Amniotic epithelial cell (primary cell): ENCODE results near the gene KLF1.
"Not testable (repeated sequence)": the region's sequence is repeated elsewhere in the genome, so short reads cannot be mapped to it uniquely, and the experiment has no call there.

Experiments
- DNase-seq: peaks from one replicate; pipeline ENCODE4 v3.0.0-alpha.2; 2010; ENCODE audit warnings: low read depth

Gene KLF1

DNA sequence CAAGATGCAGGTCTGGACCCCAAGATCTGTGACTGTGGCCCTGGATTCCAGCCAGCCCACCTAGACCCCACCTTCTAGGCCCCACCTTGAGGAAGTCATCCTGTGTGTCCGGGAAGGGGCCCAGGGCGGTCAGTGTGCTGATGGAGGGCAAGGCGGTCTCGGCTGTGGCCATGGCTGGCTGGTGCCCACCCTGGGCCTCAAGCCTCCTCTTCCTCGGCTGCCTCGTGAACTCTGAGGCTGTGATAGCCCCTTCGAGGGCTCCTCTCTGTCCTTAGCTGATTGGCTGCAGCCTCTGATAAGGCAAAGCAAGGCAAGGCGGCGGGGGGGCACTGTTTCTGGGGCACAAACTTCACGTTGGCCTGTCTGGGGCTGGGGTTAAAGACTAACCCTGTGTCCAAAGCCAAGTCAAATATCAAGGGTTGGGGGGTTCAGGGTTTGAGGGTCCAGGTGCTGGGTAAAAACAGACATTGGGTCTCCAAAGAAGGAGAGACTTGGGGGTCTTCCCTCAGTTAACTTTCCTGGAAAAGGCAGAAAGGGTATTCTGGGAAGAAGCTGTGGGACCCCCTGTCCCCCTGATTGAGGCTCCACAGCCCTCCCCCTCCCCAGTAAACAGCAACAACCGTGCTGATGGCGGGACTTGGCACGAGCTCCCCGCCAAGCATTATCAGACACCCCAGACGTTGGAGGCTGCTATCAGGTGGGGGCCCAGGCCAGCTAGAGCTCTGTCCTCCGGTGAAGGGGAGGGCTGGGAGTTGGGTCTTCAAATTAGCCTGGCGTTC lies at the start of gene KLF1:
Gene KLF1 (minus strand): TSS at position 233 of the 779 bp plus-strand sequence. CDS start 61 bp downstream, at position 172.
- no peak for DNase-seq

DNA sequence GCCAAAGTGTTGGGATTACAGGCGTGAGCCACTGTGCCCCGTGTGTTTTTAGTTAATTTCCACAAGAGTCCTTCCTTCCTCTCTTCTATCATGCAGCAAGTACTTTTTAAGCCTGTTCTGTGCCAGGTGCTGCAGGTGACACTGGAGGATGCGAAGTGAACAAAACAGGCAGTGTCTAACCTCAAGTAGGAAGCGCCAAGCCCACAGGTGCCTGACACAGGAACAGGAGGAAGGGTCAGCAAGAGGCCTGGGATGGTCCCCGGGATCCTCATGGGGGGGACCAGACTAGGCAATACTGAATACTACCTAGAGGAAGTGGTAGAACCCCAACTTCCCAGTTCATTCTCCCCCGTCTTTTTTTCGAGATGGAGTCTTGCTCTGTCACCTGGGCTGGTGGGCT lies 49.6 kb upstream of the KLF1 start:
- no peak for DNase-seq

DNA sequence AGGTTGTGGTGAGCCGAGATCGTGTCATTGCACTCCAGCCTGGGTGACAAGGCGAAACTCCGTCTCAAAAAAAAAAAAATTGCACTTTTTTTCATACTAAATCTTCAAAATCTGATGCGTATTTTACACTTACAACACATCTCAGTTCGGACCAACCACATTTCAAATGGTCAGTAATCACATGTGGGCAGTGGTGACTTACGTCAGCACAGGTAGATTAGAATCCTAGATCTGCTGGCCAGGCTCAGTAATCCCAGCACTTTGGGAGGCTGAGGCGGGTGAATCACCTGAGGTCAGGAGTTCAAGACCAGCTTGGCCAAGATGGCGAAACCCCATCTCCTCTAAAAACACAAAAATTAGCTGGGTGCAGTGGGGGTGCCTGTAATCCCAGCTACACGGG lies 48.1 kb upstream of the KLF1 start:
- DNase-seq, result no peak

- DNase-seq, result peak; percentile 85
Measured at GRCh38 chr19:12933287-12934072, 46.5 kb upstream of the KLF1 start, which contains the start of gene FARSA. Gene FARSA (minus strand): TSS chr19:12933711. CDS start chr19:12933696, 15 bp downstream.

DNA sequence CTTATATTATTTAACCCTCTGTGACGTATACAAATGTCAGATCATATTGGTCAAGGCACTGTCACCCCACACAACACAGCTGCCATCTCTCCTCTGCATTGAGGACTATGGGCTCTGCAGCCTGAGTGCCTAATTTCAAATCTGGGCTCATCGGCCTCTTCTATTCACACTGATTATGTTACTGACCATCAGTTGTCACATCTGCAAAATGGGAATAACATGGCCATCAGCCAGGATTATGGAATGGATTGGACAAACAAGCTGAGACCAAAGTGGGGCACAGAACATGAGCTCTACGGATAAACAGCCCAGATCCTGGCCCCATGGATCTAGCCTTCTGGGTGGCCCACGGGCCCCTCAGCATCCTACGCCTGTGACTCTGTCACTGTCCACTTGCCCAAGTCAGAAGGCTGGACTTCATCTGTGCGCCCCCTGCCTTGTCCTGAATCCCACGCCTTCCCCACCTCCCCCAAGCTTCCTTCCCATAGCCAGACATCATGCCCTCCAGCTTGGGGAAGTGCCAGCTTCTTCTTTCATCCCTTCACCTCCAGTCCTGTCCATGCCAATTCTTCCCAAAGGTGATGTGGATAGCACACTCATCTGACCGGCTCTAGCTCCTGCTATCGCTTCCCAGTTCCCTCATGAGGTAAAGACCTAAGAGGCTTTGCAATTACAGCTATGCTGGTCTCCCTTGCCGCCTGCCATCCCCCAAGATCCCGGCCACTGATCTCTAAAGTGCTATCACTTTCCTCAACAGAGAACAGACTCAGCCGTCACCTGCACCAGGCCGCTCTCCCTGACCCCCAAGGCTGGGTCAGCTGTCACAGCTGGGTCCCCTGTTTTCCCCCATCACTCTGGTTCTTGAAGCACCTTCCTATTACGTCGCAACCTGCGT lies 45.6 kb upstream of the KLF1 start:
- DNase-seq, result no peak

GRCh38 chr19:12930002-12930645 lies 43.1 kb upstream of the KLF1 start:
- DNase-seq, result no peak

GRCh38 chr19:12924621-12925310 lies 37.8 kb upstream of the KLF1 start:
- no peak for DNase-seq

- no peak for DNase-seq
Measured at GRCh38 chr19:12922959-12923358, 36.0 kb upstream of the KLF1 start.

DNA sequence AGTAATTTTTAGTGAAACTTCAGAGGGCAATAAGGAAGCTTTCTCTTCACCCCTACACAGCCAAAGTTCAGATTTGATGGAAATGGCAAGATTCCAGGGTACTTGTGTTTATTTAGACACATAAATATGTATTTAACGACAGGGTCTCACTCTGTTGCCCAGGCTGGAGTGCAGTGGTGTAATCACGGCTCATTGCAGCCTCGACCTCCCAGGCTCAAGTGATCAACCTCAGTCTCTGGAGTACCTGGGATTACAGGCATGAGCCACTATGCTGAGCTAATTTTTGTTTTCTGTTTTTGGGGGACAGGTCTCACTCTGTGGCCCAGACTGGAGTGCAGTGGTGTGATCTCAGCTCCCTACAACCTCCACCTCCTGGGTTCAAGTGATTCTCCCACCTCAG lies 34.0 kb upstream of the KLF1 start:
- no peak for DNase-seq

DNA sequence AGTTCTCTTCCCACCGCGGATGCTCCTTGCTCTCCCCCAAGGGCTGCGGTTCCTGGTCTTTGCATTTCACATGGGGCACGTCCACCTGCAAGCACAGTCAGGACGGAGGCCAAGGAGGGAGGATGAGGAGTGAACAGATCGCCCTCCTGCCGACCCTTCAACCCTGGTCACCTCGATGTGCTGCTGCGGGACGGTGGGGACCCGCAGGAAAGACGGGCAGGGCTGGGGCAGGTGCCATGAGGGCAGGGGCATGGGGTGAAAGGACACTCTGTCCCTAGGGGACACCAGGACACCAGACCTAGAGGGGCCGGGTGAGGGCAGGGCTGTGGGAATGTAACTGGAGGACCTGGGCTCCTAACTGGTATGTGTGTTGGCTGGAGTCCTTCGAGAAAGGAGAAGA lies 31.3 kb upstream of the KLF1 start:
- no peak for DNase-seq

- not testable (repeated sequence) for DNase-seq
Measured at GRCh38 chr19:12915860-12916259, 28.9 kb upstream of the KLF1 start.

DNA sequence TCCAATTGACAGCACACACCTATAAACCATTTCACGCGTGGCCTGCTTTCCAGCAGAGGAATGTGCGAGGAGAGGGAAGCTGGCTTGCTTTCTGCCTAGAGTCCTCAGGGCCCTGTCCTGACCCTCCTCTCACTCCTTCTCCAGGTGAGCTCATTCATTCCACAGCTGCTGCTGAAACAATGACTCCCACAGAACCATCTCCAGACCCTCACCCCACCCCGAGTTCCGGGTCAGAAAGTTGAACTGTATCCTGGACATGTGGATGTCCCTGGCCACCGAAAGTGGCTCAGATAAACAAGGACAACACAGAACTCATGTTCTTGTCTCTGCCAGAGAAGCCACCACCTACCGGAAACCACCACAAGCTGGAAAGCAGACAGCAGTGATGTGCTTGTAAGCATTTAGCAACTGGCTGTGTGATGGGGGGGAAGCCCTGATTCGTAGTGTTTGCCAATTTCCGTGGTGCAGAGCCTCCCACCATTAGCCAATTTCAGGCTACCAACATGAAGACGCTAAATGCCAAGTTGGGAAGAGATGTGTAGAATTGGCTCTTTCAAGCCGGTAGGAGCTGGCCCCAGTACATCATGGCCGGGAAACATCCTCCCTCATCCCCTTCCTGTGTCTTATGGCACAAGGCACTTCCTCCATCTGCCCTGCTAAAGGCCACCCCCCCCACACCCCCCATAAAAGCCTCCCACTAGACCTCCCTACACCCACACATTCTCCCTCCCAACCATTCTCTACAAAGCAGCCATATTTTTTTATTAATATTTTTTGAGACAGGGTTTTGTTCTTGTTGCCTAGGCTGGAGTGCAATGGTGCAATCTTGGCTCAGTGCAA lies 27.1 kb upstream of the KLF1 start:
- no peak for DNase-seq

DNA sequence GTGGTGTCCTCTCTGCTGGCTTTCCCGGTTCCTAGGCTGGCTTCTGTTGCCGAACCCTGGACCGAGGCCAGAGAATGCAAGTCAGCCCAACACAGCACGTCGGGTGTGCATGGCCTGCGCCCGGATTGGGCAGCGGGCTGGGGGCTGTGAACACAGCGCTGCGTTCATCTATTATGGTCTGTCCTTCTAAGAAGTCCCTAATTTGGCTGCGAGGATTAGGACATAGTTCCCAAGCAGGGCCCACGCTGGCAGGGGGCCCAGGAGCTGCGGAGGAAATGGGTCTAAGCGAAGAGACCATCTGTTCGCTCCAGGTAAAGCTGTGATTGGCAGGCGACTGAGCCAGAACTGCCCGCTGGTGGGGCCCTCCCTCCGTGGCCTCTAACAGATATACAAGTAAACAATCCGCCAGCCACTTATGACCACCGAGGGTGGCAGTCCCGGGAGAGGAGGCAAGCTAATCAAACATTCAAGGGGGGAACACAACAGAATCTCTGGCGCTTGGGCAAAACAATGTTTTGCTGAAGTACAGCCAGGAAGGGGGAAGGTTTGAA lies 26.1 kb upstream of the KLF1 start:
- DNase-seq, result peak; percentile 39

- no peak for DNase-seq
Measured at GRCh38 chr19:12912571-12912970, 25.6 kb upstream of the KLF1 start.

DNA sequence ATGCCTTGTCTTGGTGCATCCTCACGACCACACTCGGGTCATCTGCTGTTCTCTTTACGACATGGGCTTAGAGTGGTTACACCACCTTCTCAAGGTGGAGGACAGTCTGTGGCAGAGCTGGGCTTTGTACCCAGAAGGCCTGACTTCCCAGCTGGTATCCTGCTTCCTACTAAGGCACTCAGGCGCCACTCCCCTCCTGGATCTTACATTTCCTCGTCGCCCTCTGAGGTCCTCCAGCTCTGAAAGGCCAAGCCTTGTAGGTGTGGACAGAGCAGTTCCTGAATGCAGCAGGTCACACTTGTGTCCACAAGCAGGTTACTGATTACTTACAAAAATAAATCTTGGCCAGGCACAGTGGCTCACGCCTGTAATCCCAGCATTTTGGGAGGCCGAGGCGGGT lies 20.2 kb upstream of the KLF1 start:
- DNase-seq, result no peak

DNA sequence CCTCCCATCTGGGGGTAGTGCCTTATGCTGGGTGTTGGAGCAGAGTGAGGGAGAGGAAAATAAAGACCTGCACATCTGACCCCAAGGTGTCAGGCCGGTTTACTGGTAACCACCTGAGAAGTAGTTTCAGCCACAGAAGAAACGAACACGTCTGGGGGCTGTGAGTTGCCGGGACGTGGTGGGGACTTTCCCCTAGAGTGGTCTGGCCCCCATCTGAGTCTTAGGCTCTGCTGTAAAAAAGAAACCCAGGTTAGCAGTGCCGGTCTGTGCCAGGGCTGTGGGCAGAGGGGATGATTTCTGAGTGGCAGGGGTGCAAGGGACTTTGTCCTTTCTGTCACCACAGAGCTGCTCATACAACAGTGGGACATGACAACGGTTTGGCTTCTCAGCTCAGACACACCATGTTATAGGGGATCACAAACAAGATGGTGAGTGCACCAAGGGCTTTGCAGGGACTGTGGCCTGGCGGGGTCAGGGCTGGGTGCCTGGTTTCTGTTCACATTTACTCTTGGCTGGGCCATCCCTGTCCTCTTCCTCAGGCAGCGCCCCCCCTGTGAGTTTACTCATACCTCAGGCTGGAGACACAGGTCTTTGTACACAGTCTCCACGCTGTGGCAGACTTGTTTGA lies 13.0 kb upstream of the KLF1 start:
- DNase-seq, result no peak

DNA sequence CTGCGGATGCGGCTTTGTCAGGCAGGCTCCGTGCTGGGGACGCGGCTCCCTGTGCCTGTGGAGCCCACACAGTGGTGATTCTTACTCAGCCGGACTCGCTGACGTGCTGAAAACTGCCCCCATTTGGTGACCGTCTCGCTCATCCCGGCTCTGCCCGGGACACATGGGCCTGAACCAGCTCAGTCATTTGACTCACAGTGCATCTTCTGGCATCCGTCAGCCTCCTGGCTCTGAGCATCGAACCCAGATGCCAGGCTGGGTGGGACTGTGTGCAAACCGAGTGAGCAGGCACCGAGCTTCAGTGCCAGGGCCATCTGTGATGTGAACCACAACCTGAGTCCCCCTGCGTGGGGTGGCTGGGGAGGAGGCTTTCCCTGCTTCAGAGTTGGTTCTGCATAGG lies 9.5 kb upstream of the KLF1 start:
- DNase-seq, result no peak

DNA sequence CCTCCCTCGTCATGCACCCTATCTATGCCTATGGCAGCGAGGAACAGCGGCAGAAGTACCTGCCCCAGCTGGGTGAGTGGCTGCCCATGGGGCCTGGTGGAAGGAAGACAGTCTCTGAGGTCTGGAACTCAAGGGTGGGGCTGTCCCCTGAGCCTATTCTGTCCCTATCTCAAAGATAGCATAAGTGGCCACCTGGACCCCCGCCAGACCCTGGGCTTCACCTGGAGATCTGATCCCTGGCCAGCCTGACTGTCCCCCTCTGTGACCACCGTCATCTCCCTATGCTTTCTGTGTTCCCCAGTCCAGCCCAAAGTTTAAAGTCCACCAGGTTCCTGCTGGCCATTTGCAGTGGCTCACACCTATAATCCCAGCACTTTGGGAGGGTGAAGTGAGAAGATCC lies 6.6 kb upstream of the KLF1 start:
- no peak for DNase-seq

DNA sequence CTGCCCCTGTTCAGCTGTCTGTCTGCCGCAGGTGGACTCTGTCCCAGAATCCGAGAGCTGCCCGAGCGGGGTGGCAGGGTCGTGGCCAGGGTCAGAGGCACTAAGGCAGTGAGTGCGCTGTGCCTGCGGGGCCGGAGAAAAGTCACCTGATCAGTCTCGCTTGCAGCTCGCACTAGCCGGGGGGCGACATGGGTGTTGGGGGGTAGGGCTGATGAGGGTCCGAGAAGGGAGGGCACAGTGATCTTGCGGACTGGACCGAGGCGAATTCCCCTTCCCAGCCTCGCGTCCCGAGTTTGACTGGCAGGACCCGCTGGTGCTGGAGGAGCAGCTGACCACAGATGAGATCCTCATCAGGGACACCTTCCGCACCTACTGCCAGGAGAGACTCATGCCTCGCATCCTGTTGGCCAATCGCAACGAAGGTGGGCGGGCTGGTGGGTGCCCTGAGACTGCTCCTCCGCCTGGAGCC lies 4.6 kb upstream of the KLF1 start:
- no peak for DNase-seq
